NK-92 treated with Interleukin-12 subunit alpha and Interleukin-12 subunit beta, amount 100 ng/mL, for 24 hours (cell line): Measurements from ENCODE around the gene SLC1A4.
"Not testable (repeated sequence)": the region's sequence is repeated elsewhere in the genome, so short reads cannot be mapped to it uniquely, and the experiment has no call there.

ENCODE experiments used
- DNase-seq: peaks from one replicate; lab custom pipeline; 2025; lab: John Stamatoyannopoulos, UW

SLC1A4 gene

GRCh38 chr2:64966017-64966416 is 23.2 kb upstream of the SLC1A4 start:
- no peak for DNase-seq

GRCh38 chr2:64966839-64967238 is 22.4 kb upstream of the SLC1A4 start:
- no peak for DNase-seq

GRCh38 chr2:64967601-64968000 is 21.6 kb upstream of the SLC1A4 start:
- no peak for DNase-seq

- not testable (repeated sequence) for DNase-seq
Observed at GRCh38 chr2:64969086-64969485, 20.1 kb upstream of the SLC1A4 start.

GRCh38 chr2:64970495-64970894 is 18.7 kb upstream of the SLC1A4 start:
- no peak for DNase-seq

- DNase-seq: no peak
Observed at GRCh38 chr2:64972426-64972825, 16.8 kb upstream of the SLC1A4 start.

- DNase-seq: no peak
Observed at GRCh38 chr2:64972876-64973275, 16.3 kb upstream of the SLC1A4 start.

GRCh38 chr2:64975232-64975821 is 13.9 kb upstream of the SLC1A4 start:
- DNase-seq: no peak

- DNase-seq: no peak
Observed at GRCh38 chr2:64976276-64976675, 12.9 kb upstream of the SLC1A4 start.

- DNase-seq: no peak
Observed at GRCh38 chr2:64978514-64979268, 10.5 kb upstream of the SLC1A4 start.

GRCh38 chr2:64979744-64980143 is 9.5 kb upstream of the SLC1A4 start:
- DNase-seq: no peak

- no peak for DNase-seq
Observed at GRCh38 chr2:64980183-64980582, 9.0 kb upstream of the SLC1A4 start.

GRCh38 chr2:64982311-64982857 is 6.8 kb upstream of the SLC1A4 start:
- no peak for DNase-seq

GRCh38 chr2:64982932-64983331 is 6.3 kb upstream of the SLC1A4 start:
- DNase-seq: no peak

- DNase-seq: no peak
Observed at GRCh38 chr2:64985447-64985846, 3.8 kb upstream of the SLC1A4 start.

- DNase-seq: no peak
Observed at GRCh38 chr2:64987001-64987955, 1.9 kb upstream of the SLC1A4 start.

- DNase-seq: no peak
Observed at GRCh38 chr2:64987956-64988419, 1.2 kb upstream of the SLC1A4 start.

- peak; percentile 73 for DNase-seq
Observed at GRCh38 chr2:64988420-64989125, 626 bp upstream of the SLC1A4 start.

GRCh38 chr2:64989982-64990614 is 899 bp downstream of the SLC1A4 start:
- DNase-seq: peak; percentile 20

- no peak for DNase-seq
Observed at GRCh38 chr2:64990876-64991275, 1.7 kb downstream of the SLC1A4 start.

GRCh38 chr2:64992218-64992617 is 3.0 kb downstream of the SLC1A4 start:
- DNase-seq: no peak
